HG02571 (cell line): ENCODE measurements around the gene CAMK2N2.

Experiments
- ATAC-seq: cut with Tn5 transposase; IDR thresholded peaks from one replicate; pipeline ENCODE4 v1.9.1; 2021; ENCODE audit warnings: mild to moderate bottlenecking, moderate library complexity; ENCODE audit not compliant: unreplicated experiment

Gene CAMK2N2

DNA sequence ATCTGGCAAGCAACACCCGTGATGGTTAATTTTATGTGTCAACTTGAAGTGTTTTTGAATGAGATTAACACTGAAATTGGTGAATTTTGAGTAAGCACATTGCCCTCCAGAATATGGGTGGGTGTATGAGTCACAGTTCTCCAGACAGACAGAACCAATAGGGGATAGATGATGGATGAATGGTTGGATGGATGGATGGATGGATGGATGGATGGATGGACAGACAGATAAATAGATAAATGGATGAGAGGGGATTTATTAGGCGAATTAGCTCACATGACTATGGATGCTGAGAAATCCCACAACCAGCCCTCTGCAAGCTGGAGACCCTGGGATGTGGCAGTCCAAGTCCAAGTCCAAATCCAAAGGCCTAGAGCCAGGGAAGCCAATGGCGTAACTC is 37.4 kb downstream of the CAMK2N2 start:
- ATAC-seq, result no peak

DNA sequence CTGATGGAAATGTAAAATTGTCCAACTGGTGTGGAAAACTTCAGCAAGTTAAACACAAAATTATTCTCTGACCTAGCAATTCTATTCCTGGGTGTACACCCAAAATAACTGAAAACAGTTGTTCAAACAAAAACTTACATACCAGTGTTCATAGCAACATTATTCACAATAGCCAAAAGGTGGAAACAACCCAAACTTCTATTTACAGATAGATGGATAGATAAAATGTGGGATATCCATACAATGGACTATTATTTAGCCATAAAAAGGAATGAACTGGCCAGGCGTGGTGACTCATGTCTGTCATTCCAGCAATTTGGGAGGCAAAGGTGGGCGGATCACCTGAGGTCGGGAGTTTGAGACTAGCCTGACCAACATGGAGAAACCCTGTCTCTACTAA is 38.8 kb downstream of the CAMK2N2 start:
- ATAC-seq, result no peak

DNA sequence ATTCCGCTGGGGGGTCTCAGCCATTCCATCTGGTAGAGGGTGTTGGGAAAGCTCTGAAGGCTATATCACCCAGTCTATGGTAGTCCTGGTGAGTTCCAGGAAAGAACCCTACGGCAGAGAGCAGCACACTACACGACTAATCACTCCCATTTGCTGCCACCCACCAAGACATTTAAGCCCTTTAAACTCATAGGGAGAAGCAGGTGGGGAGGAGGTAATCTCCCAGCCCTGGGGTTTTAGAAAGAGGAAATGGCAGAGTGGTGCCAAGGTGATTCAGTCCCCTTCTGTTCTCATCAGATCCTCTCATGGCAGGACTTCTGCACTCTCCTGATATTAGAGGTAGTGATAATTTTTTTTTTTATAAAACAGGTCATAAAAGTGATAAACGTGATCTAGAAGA is 42.5 kb downstream of the CAMK2N2 start:
- no peak for ATAC-seq

DNA sequence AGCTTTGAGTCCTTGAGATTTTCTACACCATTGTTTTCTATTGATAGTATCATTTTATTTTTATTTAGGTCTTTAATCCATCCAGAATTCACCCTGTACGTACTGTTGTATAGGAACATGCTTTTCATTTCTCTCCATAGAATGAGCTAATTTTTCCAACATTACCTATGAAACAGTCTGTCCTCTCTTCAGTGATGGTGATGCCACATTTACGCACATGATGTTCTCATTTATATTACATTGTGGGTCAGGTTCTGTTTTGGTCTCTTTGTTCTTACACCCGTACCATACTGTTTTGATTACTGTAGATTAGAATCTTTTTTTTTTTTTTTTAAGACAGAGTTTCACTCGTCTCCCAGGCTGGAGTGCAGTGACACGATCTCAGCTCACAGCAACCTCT is 49.6 kb downstream of the CAMK2N2 start:
- ATAC-seq, result no peak

DNA sequence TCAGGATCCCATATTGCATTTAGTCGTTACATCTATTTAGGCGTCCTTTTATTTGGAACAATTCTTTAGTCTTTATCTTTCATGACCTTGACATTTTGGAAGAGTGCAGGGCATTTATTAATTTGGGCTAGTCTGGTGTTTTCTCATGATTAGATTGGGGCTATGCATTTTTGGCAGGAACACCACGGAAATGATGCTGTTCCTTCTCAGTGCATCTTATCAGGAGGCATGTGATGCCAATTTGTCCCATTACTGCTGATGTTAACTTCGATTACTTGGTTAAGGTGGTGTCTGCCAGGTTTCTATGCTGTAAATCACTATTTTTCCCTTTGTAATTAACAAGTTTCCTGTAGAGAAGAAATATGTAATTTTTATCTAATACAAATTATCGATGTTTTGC is 50.1 kb downstream of the CAMK2N2 start:
- ATAC-seq, result no peak
